ENCODE data around the gene DZIP1.

DZIP1 gene

DNA sequence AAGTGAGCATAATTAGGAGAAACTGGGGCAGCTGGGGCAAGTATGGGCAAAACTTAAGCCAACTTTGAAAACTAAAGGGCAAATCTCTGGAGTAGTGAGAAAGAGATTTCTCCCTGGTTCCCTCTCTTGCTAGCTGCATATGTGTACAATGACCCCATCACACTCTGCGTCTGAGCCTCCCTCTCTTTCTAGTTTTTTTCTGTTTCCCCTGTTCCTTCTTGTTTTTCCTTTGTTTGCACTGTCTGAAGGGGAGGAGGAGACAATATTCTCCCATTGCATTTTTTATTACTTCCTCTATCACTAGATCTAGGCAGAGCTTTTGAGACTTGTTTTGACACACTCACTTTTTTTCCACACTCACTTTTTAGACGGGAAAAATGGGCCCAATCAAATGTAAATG lies 103.2 kb downstream of the DZIP1 start:
- DNase-seq: no peak

DNA sequence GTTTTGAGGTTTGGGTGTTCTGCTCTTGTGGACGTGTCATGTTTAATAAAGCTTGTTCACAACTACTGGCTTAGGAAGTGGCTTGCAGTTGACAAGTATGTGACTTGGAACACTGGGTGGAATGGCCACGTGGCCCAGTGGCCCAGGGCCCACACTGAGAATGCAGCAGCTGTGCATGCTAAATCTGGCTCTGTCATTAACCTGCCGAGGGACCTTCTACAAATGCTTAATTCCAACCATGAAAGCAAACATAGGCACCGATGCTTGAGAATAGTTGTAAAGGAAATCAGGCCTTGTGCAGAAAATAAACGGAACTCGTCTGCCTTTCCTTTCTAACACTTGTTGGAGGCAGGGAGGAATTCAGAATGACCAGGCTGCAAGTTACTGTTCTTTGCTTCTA lies 103.6 kb downstream of the DZIP1 start:
- peak in 2 of 3 experiments; percentile 27 to 66 for DNase-seq

DNA sequence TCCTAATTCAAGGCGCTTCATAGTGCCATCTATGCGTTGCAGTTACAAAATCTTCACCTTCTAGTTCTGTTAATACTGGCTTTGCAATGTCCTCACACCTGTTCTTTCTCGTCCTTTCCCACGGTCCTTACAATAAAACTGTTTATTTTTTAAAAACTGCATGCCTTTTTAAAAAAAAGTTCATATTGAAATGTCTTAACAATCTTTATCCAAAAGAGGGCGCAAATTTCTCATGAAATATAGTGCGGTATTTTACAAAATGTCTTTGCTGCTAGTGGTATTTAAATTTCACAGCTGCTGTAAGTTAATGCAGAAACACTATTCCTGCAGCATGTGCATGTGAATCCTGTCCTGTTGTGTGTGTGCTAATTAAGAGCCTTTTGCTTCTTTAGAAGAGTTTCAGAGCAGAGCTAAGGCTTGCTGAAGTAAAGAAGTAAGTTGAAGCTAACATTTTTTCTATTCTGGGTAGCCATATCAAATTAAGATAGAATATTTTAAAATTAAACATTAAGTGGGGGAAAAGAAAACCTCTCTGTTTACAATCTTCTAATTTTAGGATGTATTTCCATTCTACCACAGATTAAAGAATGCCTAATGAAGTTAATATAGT lies 107.8 kb downstream of the DZIP1 start:
- DNase-seq: peak in 2 of 3 experiments; percentile 28 to 67

- peak in 2 of 3 experiments; percentile 16 to 41 for DNase-seq
Measured at GRCh38 chr13:95535243-95535642, 109.3 kb downstream of the DZIP1 start.

DNA sequence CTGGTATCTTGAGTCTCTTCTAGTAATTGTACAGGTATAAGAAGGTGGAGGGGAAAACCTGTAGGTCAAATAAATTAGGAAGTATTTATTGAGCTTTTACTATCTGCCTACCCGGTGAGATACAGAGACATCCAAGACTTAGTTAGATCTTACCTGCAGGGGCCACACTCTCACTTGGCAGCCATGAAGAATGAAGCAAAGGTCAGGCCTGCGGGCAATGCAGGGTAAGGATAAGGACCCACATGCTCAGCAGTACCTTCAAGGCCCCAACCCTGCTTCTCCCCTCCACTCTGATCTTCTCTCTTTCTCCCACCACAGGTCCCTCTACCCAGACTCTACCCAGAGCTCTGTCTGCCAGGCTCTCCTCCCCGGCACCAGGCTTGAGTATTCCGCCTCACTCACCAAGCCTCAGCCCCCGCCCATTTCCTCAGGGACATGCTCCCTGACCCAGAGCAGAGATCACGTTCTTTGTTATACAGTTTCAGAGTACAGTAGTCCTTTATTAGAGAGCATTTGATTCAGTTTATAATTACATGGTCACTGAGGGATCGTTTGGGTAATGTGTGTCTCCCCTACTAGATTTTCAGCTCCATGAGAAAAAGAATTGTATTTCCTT lies 110.9 kb downstream of the DZIP1 start:
- peak in 2 of 3 experiments; percentile 39 to 60 for DNase-seq

- peak in 2 of 3 experiments; percentile 28 to 88 for DNase-seq
Measured at GRCh38 chr13:95530178-95530577, 114.3 kb downstream of the DZIP1 start.
